ENCODE data around the gene NFS1.
A peak's percentile ranks its signal among the peaks of the same experiment; 100 is the strongest.

Gene NFS1

DNA sequence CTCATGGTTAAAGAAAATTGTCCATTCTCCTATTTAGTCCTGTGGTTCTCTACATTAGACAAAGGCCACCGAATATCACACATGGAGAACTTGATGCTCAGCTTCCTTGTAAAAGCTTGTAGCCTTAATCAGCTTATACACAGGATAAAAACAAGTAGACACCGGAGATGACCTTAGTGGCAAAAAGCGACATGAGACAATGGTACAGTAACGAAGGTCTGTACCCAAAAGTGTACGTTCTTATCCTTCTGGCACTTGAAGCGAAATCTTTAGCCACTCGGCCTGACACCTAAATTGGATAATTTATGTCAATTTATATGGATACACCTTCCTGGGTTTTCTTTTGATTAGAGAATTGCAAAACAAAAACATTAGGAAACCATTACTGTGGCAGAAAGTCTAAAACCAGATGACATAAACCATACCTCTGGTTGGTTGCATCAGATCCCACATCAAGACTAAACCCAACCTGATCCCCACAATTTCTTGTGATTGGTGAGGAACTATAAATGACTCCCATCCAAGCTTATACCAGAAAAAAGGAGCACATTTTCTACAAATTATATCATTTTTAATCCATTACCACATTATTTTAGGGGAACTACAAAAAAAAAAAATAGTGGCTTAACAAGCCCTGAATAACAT lies 36.8 kb upstream of the NFS1 start:
- DNase-seq (ENCODE audit: insufficient read length) (no peak), FAIRE-seq (no peak)
- no peak; the same call in 1 of the 2 replicates for TF ChIP-seq POLR2AphosphoS5 (IDR thresholded peaks at IDR 0.05; ENCODE audit: low read depth, low read length)
- TF ChIP-seq TAF1 (IDR thresholded peaks at IDR 0.05; ENCODE audit: borderline replicate concordance, low read depth, low read length) = no peak
- no peak for TF ChIP-seq POLR2A (IDR thresholded peaks at IDR 0.05; ENCODE audit: low read depth, low read length)

DNA sequence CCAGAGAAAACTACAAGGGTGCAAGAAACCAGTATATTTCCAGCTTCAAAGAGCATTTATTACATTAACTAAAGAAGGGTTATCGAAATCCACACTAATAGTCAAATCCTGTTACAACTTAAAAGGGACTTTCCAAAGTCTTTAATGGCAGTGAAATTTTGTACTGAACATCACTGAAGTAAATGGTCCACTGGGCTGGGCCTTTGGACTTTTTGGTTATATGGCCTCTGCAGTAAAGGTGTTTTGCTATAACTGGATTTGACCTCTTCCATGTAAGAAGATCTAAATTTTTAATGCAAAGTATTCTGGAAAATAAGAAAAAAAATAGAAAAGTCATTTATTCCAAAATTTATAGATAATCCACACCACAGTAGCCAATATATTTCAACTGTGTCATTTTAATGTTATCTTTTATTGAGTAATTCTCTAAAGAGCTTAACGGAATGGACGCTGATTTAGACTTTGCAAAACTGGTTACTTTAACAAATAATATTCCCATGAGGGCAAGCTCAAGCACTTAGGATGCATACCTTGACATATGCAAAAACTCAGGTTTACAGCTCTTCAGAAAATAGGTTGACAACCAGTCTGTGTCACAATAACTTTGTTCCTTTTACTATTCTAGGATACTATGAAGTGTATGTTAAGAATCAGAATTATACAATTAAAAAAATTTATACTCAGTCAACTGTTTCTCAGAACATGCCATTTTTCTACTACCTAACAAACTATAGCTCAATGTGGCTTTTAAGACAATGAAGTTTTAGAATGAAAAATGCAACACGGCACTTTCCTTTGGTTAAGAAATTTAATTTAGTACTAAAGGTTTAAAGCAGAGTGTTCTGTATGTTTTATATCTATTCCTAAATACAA lies 35.9 kb upstream of the NFS1 start:
- no peak for TF ChIP-seq TAF1 (IDR thresholded peaks at IDR 0.05; ENCODE audit: borderline replicate concordance, low read depth, low read length)
- no peak for TF ChIP-seq POLR2AphosphoS5 (IDR thresholded peaks at IDR 0.05; ENCODE audit: low read depth, low read length)
- DNase-seq (ENCODE audit: insufficient read length) (no peak), FAIRE-seq (no peak)

DNA sequence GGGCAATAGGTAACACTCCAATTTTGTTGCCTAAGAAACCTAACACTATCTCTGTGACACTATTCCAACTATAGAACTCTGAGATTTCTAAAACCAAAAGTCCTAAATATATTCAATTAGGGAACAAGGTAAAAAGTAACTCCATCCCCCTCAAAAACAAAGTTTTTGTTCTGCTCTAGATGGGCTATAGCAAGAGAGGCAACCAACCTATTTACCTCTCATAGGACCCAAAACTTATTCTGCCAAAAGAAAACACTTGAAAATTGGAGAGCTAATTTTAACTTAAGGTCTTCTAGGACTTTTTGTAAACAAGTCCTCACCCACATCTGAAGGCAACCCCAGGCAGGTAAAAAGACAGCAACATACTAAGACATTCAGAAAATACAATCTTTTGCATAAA lies 35.2 kb upstream of the NFS1 start:
- no peak for FAIRE-seq

DNA sequence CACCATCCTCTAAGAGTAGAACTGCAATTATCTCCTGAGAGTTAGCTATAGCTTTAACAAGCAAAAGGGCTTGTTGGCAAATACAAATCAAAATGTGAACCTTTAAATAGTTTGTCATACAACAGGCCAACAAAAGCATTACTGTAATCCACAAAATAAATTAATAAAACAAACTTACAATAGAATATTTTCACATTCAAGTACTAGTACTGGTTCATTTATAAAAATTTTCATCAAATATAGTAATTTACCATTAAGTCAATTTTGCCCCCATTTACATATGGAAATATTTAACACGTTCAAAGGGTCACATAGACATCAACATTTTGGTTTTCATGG lies 33.5 kb upstream of the NFS1 start:
- FAIRE-seq (no peak), DNase-seq (ENCODE audit: insufficient read length) (no peak)
- no peak for TF ChIP-seq POLR2A (IDR thresholded peaks at IDR 0.05; ENCODE audit: low read depth, low read length)

More for the DNA sequence above, 35.2 kb upstream of the NFS1 start:
- DNase-seq (ENCODE audit: insufficient read length) = no peak
- TF ChIP-seq TAF1 (IDR thresholded peaks at IDR 0.05; ENCODE audit: borderline replicate concordance, low read depth, low read length) (no peak), POLR2A (IDR thresholded peaks at IDR 0.05; ENCODE audit: low read depth, low read length) (no peak; the same call in 1 of the 2 replicates), POLR2AphosphoS5 (IDR thresholded peaks at IDR 0.05; ENCODE audit: low read depth, low read length) (no peak)

DNA sequence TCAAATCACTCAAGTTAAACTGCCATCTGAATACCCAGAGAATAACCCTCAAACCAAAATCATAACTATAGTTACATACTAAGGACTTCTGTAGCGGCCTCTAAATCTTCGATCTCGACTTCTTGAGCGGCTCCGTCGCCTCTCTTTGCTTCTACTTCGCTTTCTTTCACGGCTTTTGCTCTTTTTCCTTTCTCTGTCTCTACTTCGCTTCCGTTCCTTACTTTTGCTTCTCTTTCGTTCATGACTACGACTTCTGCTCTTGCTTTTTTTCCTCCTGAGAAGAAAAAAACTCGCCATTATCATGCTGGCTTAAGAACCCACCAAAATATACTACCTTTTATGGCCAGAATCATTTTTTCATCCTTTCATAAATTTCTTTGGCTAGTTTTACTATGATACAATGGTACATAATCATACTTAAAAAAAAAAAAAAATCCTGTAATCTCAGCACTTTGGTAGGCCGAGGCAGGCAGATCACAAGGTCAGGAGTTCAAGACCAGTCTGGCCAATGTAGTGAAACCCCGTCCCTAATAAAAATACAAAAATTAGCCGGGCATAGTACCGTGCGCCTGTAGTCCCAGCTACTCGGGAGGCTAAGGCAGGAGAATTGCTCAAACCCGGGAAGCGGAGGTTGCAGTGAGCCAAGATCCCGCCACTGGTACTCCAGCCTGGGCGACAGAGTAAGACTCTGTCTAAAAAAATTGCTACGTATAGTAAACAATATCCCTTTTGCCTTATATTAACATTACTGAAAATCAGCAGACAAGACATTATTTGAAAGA lies 32.9 kb upstream of the NFS1 start:
- TF ChIP-seq POLR2AphosphoS5 (IDR thresholded peaks at IDR 0.05; ENCODE audit: low read depth, low read length) = no peak; the same call in 1 of the 2 replicates
- no peak for TF ChIP-seq POLR2A (IDR thresholded peaks at IDR 0.05; ENCODE audit: low read depth, low read length)
- TF ChIP-seq TAF1 (IDR thresholded peaks at IDR 0.05; ENCODE audit: borderline replicate concordance, low read depth, low read length) = no peak
- no peak for FAIRE-seq
- DNase-seq (ENCODE audit: insufficient read length) = no peak

DNA sequence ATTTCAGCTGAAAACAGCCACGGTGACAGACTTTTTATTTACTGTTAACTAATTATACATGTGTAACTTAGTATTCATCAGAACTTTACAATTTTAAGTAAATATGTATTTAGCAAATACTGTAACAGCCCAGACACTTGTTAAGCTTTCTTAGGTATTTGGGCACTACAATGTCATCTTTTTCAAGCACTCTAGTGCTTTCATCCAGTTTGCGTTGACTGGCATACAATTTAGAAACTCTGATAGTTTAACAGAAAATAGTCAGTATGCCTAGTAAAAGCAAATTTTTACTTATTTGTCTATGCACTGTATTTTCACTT lies 32.3 kb upstream of the NFS1 start:
- TF ChIP-seq POLR2AphosphoS5 (IDR thresholded peaks at IDR 0.05; ENCODE audit: low read depth, low read length) = no peak; the same call in 1 of the 2 replicates
- TF ChIP-seq TAF1 (IDR thresholded peaks at IDR 0.05; ENCODE audit: borderline replicate concordance, low read depth, low read length) = no peak
- no peak for TF ChIP-seq POLR2A (IDR thresholded peaks at IDR 0.05; ENCODE audit: low read depth, low read length)
- DNase-seq (ENCODE audit: insufficient read length) = no peak
- no peak for FAIRE-seq

DNA sequence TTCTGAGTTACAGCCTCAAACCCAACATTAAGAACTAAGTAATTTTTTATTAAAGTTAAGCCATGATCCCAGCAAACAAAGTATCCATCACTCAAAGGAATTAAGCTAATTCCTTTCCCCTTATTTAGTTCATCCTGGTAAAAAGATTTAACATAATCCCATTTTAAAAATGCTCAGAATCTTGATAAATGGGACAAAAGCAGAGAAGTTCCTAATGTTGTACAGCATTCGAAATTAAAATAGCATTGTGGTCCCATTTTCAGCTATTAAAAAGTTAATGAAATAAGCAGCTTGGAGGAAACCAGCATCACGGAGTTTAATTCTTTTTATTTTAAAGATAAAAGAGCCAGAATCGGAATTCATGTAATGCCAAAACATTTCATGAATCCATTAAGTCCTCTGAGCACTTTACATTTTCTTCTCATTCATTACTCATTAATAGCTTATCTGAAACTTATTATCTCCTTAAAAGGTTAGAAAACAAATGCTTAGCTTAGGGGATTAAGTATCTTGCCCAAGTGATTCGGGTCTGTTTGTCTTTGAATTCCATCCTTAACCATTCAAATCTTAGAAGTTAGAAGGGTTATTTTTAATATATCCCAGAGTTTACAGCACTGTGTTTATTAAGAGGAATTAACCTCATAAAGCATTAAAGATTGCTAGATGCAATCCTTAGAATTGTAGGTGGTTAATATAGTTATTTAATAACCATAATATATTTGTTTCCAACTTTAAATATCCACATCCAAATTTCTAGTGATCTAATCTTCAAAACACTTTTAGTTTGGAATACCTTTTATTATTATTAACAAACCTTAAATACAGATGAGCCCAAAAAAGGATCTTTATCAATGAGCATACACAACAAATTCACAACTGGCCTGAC lies 31.7 kb upstream of the NFS1 start:
- no peak for DNase-seq (ENCODE audit: insufficient read length)
- TF ChIP-seq POLR2AphosphoS5 (IDR thresholded peaks at IDR 0.05; ENCODE audit: low read depth, low read length) (no peak), POLR2A (IDR thresholded peaks at IDR 0.05; ENCODE audit: low read depth, low read length) (no peak), TAF1 (IDR thresholded peaks at IDR 0.05; ENCODE audit: borderline replicate concordance, low read depth, low read length) (no peak)
- FAIRE-seq = no peak

DNA sequence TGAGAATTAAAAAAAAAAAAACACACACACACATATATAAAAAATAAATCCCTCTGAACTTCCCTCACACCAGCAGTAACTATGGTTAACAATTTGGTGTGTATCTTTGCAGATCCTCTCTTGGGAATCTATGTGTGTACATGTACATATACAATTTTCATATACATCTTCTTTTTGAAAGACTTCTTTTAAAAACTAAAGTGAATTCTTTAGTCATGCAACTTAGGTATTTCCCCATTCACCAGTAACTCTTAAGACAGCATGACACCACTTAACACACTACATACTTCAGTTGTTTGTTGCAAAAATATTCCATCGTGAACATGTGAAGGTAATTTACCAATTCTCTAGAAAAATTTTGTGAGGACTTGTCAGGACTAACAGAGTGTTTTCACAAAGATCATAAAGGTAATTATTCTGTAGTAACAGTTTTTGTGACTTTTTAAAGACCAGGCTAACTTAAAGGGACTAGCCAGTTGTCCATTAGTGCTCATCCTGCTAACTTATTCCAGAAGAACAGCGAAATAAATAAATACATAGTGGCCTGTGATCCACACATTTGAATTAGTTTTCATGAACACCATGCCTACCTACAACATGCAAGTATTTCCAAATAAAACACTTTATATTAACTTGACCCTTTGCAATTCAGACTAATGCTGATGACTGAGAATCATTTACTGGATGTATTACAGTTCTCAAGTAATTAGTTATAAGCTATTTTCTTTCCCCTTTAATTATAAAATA lies 30.9 kb upstream of the NFS1 start:
- FAIRE-seq (no peak), DNase-seq (ENCODE audit: insufficient read length) (no peak)
- TF ChIP-seq POLR2AphosphoS5 (IDR thresholded peaks at IDR 0.05; ENCODE audit: low read depth, low read length) = no peak
- no peak for TF ChIP-seq TAF1 (IDR thresholded peaks at IDR 0.05; ENCODE audit: borderline replicate concordance, low read depth, low read length)

DNA sequence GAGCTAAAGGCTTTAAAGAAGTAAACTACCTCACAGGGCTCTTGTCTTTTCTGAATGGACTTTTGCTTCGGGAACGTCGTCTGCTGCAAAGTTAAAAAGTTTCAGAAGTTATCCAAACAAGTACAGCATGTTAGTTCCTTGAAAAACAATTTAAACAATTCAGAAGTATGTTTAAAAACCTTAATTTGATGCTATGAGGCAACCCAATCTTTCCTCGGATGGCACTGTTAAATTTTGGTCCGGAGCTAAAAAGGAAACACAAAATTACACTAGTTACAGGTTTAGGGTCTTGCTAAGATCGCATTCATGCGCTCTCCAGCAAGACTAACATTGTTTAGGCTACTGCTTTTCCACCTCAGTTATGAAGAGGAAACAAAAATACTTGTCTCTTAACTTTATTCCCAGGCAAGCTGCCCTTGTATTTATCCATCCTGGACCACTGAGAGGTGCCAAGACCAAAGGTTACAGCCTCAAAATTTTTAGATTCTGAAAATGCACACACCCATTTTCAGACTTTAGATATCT lies 30.2 kb upstream of the NFS1 start:
- peak; percentile 18; the same call in 1 of the 2 replicates for TF ChIP-seq POLR2AphosphoS5 (IDR thresholded peaks at IDR 0.05; ENCODE audit: low read depth, low read length)
- no peak for TF ChIP-seq TAF1 (IDR thresholded peaks at IDR 0.05; ENCODE audit: borderline replicate concordance, low read depth, low read length)
- TF ChIP-seq POLR2A (IDR thresholded peaks at IDR 0.05; ENCODE audit: low read depth, low read length) = peak; percentile 61
- DNase-seq (ENCODE audit: insufficient read length) = no peak
- FAIRE-seq = no peak

Measured in GM12892 (cell line).